Activated gamma-delta T cell treated with Interleukin-2 at 50 U/mL for 16 hours (primary cell): Measurements from ENCODE around the gene CDCA4.
"Not testable (repeated sequence)": the region's sequence is repeated elsewhere in the genome, so short reads cannot be mapped to it uniquely, and the experiment has no call there.

ENCODE experiments used
- DNase-seq: peaks from one replicate; pipeline ENCODE4 v3.0.0-alpha.2; 2020

The CDCA4 gene

GRCh38 chr14:105056303-105056831, 35.5 kb upstream of the CDCA4 start:
- DNase-seq, result no peak

GRCh38 chr14:105055736-105056302, 34.9 kb upstream of the CDCA4 start:
- DNase-seq, result no peak

- DNase-seq, result no peak
These were observed 34.5 kb upstream of the CDCA4 start for GRCh38 chr14:105055334-105055733.

- no peak for DNase-seq
These were observed 33.1 kb upstream of the CDCA4 start for GRCh38 chr14:105053996-105054395.

- no peak for DNase-seq
These were observed 32.5 kb upstream of the CDCA4 start for GRCh38 chr14:105053421-105053820.

- no peak for DNase-seq
These were observed 31.2 kb upstream of the CDCA4 start for GRCh38 chr14:105052110-105052458.

GRCh38 chr14:105051182-105052109, 30.6 kb upstream of the CDCA4 start:
- DNase-seq, result no peak

- no peak for DNase-seq
These were observed 29.6 kb upstream of the CDCA4 start for GRCh38 chr14:105050551-105050897.

- DNase-seq, result no peak
These were observed 29.1 kb upstream of the CDCA4 start for GRCh38 chr14:105049753-105050550.

GRCh38 chr14:105047283-105048016, 26.6 kb upstream of the CDCA4 start:
- no peak for DNase-seq

- DNase-seq, result no peak
These were observed 26.0 kb upstream of the CDCA4 start for GRCh38 chr14:105046891-105047282.

- peak; percentile 95 for DNase-seq
These were observed 24.9 kb upstream of the CDCA4 start for GRCh38 chr14:105045710-105046326.

- DNase-seq, result no peak
These were observed 22.8 kb upstream of the CDCA4 start for GRCh38 chr14:105043641-105044040.

- no peak for DNase-seq
These were observed 21.9 kb upstream of the CDCA4 start for GRCh38 chr14:105042813-105043212.

GRCh38 chr14:105041841-105042765, 21.2 kb upstream of the CDCA4 start:
- DNase-seq, result no peak

- no peak for DNase-seq
These were observed 18.7 kb upstream of the CDCA4 start for GRCh38 chr14:105039458-105040205.

- DNase-seq, result not testable (repeated sequence)
These were observed 14.7 kb upstream of the CDCA4 start for GRCh38 chr14:105035616-105036015.

GRCh38 chr14:105034315-105035039, 13.6 kb upstream of the CDCA4 start:
- DNase-seq, result no peak

GRCh38 chr14:105033412-105033900, 12.6 kb upstream of the CDCA4 start:
- not testable (repeated sequence) for DNase-seq
